ENCODE results near the gene GZMA.
A peak's percentile ranks its signal among the peaks of the same experiment; 100 is the strongest.

Gene GZMA

GRCh38 chr5:55149308-55149795 lies 46.9 kb downstream of the GZMA start:
- TF ChIP-seq CTCF (conservative IDR thresholded peaks at IDR 0.05; ENCODE audit: low read depth), result no peak
- H3K27ac ChIP-seq, result no peak overlapping the region
- CTCF ChIA-PET, result no interaction called here
- POLR2A ChIA-PET (ENCODE audit: low non-redundant PET), result no interaction called here
- no peak for DNase-seq (ENCODE audit: low spot score)

- H3K27ac ChIP-seq, result peak overlapping the region; percentile 87
- peak; percentile 87 for DNase-seq (ENCODE audit: low spot score)
- TF ChIP-seq CTCF (conservative IDR thresholded peaks at IDR 0.05; ENCODE audit: low read depth), result no peak
- ChIA-PET POLR2A (ENCODE audit: low non-redundant PET) (no interaction called here), CTCF (interaction anchor here (0.6 to 2.2 kb wide), 5 partner anchors 194 to 635 kb away, joined by 3 to 7 read pairs (median 4); no protein-coding TSS in a partner anchor)
These were observed 49.7 kb downstream of the GZMA start for GRCh38 chr5:55151923-55152842.

- ChIA-PET POLR2A (ENCODE audit: low non-redundant PET) (no interaction called here), CTCF (no interaction called here)
- peak; percentile 42 for DNase-seq (ENCODE audit: low spot score)
- H3K27ac ChIP-seq, result no peak overlapping the region
- no peak for TF ChIP-seq CTCF (conservative IDR thresholded peaks at IDR 0.05; ENCODE audit: low read depth)
These were observed 52.4 kb downstream of the GZMA start for GRCh38 chr5:55154873-55155272.
